ENCODE results near the gene RAD23B.

The RAD23B gene

DNA sequence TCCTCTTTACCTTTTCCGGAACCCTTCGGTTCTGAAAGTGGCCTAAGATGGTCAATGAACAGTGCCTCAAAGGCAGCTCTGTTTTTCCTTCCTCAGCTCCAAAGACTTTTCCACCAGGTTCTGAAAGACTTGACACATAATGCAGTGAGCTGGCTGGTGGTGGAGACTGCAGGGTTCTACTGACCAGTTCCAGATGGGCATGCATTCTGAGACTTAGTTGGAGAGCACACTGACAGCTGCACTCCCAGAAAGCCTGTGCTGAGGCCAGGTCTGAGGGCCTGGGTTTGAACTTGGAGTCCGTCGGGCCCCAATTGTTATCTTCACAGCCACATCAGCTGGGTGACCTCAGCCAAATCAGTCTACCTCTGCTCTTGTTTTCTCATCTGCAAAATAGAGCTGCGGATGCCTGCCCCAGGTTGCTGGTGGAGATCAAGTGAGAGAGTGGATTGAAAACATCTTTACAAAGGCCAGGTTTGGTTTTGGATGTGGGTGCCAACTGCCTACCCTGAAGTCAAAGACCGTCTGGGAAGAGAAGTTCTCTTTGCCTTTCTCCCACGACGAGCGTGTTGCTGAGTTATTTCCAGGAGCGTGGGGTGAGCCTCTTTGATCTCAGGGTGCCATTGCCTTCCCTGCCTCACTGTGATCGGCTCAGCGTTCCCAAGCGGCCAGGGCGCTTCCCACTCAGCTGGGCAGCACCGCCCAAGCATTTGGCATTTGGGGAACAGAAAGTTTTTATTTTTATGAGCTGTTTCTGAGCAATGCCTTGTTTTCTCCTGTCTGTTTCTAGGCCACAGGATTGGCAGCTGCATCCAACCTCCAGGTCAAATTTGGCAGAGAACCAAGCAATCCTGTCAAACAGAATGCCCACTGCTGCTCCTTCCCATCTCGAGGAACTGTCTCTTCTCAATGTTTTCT lies 54.9 kb downstream of the RAD23B start:
- DNase-seq = peak; percentile 8

DNA sequence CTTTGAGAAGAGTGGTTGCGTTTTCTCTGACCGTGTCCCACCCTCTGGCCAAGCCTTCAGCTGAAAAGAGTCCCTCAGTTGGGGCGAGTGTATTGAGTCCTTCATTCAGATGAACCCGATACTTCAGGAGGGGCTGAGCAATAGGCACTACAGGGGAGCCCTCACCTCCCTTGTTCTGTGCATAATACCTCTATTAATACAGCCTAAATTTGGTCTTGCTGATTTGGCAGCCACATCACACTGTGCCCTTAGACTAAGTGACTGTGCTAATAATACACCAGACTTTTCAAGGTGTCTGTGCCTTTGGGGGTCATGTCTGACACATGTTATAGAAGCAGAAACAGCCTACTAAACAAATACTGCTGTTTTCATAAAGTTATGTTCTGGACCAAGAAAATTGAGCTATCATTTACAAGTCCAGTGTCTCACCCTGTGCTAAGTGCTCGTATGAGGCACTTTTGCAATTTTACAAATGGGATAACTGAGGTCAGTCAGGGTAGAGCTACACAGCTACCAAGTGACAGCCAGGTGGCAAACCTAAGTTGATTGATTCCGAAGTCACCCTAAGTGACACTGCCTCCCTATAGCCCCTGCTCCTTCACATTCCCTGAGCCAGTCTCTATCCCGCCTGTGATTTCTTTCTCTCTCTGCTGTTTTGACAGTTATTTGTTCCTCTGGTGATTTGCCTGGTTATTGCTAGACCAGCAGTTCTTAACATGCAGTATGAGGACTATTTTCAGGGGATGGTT lies 56.0 kb downstream of the RAD23B start:
- no peak for DNase-seq

DNA sequence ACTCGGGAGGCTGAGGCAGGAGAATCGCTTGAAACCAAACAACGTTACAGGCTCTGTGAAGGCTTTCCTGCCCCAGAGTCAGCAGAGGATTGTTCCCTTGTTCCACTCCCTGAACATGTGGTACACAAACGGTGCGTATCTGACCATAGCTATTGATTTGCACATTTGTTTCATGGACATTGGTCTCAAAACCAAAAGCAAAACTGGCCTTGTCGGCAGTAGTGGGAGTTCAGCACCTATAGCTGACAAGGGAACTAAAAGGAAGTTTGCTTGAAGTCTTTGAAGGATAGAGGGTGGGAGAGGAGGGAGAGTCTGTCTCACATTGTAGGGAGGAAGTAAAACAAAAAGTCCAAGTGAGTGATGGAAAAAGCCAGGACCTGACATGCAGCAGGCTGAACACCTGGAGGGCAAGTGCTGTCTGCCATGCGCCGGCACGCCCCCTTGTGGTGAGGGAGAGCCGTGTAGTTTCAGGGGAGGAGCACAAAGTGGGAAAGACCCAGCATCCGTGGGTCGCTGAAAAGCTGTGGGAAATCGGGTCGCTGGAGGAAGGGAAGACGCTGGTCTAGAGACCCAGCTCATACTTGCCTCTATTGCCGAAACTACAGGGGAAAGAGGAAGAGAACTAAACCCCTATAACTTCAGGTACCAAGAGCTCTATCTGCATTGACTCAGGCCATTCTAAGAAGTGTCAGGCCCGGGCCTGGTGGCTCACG lies 58.0 kb downstream of the RAD23B start:
- peak; percentile 24 for DNase-seq

DNA sequence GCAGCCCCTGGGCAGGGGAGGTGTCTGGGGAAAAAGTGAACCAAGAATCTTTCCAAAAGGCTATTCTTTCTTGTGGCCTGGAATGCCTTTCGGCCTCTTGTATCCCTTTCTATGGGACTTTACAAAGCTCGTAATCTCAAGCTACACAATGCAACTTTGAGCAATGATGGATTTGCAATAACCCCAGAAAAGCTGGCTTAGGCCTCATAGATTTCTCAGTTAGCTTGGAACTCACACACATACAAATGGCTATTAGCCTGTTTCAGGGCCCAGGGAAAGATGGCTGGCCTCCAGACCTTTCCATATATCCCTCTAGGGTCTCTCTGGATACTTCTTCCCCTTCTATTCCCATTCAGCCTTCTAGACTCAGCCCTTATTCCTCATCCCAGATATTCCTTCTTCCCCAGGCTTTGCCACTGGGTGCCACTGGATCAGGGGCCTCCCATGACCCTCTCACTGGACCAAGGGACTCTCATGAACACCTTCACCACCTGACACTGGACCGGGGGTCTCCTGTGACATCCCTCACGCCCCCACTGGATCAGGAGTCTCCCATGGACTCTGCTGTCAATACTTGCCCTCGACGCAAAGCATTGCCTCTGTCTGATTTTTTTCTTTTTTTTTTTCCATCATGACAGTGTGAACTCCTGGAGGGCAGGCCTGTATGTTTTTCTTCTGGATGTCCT lies 59.5 kb downstream of the RAD23B start:
- no peak for DNase-seq

DNA sequence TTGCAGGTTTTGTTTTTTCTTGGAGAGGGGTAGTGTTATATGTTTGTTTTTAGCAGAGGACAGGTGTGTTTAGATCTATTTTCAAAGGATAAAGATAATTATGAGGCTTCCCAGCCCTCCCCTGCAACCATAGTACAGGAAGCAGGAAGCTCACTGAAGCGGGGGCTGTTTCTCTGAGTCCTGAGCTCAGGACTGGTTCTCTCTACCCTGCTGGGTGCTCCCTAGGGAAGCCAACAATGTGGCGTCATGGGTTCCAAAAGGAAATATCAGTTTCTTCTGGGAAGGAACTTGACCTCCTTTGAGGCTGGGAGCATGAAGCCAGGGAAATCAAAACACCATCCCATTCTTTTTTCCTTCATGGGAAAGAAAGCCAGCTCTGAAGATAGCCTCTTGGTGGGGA lies 62.2 kb downstream of the RAD23B start:
- no peak for DNase-seq

DNA sequence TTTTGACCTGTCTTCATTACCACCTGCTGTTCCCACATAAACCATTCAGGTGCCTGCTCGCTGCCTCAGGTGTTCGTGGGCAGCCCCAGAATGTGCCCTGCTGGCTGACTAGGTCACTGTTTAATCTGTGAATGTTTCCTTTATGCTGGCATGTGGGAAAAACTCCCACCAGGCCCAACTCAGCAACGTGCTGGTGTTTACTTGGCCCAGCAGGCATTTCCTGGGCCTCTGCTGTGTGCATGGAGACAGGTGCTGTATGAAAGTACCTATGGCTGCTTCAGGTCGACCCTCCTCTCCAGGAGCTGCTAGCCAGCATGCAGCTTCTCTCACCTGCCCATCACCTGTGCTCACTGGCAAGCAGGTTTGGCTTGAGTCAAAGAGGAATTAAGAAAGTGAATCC lies 65.8 kb downstream of the RAD23B start:
- DNase-seq = no peak

DNA sequence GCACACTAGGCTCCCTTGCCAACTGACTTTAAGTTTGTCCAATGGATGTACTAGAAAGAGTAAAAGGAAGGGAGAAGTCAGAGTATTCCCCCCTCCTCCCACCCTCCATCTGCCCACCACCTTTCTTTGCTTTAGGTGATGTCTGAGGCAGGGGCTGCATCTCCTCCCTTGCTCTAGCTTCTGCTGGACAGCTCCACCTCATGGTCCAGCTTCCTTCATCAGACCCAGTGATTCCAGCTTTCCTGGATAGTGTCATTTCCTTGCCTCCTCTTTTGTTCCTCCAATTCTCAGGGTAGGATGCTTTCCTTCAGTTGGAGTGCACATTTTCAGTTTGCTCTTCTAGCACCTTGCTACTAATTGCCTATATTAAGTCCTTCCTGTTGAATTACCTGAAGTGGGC lies 67.4 kb downstream of the RAD23B start:
- DNase-seq = no peak

DNA sequence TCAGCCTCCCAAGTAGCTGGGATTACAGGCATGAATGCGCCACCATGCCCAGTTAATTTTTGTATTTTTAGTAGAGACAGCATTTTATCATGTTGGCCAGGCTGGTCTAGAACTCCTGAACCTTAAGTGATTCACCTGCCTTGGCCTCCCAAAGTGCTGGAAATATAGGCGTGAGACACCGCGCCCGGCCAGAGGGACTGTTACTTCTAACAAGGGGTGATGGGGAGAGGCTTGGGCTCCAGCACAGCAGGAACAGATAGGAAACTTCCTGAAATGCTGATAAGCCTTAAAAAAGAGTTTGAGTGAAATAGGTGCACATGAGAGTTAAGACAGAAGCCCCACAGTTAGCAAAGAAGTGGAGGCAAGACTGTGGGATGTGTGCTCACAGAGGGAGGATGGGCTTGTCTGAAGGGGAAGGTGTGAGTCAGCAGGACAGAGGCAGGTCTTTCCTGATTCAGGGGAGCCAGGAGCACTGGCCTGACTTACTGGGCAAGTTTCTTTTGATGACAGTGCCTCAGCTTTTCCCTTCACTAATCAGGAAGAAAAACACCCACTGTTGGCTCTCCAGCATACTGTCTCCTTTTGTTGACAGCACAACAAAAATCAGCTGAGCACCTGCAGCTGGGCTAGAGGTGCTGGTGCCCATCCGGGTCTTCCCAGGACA lies 68.4 kb downstream of the RAD23B start:
- no peak for DNase-seq

DNA sequence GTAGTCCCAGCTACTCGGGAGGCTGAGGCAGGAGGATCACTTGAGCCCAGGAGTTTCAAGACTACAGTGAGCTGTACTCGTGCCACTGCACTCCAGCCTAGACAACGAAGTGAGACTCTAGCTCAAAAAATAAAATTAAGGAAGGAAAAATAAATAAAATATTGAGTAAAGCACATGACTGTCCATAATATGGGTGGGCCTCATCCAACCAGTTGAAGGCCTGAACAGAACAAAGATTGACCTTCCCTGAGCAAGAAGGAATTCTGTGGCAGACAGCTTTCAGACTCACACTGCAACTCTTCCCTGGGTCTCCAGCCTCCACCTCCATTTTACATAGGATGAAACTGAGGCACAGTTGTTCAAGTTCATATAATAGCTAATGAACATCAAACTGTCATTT lies 72.3 kb downstream of the RAD23B start:
- DNase-seq = no peak

DNA sequence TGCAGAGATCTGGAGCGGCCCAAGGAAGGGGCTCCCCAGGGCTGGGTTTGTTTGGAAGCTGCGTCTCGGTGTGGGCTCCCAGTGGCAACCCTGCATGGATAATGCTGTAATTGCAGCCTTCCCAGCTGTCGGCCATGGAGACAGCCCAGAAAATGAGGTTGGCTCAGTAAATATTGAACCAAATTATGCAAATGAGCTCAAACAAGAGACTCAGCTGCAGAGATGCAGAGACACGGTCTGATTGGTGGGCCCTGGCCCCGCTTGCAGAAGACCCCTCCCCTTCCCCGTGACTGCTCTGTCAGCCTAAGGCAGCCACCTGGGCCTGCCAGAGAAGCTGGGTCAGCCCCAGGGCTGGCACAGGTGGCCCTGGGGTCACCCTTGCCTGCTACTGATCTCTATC lies 75.9 kb downstream of the RAD23B start:
- DNase-seq = no peak

DNA sequence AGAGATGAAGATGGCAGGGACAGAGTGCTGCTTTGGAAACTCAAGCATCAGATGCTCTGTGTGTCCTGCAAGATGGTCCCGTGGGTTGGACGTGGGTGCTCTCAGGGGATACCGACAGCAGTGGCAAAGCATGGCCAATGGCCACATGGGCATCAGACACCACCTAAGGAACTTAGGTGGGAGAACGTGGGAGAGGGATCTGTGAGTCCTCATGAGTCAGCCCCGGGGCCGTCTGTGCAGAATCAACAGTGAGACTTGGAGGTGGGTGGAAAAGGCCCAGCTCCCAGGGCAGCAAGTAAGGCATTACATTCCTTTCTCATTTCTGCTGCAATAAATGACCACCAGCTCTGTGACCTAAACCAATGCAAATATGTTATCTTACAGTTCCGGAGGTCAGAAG lies 77.0 kb downstream of the RAD23B start:
- no peak for DNase-seq

DNA sequence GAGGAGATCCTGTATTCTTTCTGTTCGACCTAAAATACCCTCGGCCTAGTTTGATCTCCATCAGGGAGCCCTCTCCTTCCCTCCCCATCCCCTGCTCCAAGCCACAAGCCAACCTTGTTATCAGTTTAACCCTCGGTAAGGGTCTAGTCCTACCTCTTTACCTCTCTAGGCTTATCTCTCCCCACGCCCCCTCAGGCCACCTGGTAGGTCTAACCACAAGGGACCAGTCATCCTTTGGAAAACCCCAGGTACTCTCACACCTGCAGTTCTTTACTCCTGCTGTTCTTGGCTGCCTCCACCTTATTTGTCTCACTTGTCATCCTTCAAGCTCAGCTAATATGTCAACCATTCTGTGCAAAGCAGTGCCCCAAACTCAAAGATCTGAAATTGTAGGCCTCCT lies 78.7 kb downstream of the RAD23B start:
- DNase-seq = no peak

DNA sequence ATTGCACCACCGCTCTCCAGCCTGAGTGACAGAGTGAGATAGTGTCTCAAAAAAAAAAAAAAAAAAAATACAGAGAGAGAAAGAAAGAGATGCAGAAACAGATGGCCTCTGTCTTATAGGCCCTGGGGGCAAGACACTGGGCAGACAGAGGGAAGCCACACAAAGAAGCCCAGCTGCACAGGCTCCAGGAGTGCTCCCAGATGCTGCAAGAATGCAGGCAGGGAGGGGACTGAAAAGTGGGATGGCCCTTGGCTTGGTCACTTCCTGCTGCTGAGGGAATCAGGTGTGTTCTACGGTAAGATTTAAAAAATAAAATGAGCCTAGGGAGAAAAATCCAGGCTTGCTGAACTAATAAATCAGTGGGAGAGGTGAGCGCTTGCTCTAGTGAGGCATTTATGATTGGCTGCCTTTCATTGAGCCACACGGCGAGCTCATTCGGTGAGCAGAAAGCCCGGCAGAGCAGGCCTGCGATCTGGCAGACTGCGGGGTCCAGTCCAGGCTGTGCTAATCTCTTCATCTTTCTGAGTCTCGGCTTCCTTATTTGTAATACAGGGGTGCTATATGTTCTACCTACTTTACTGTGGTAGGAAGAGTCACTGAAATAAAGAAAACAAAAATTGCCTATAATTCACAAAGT lies 80.6 kb downstream of the RAD23B start:
- no peak for DNase-seq

DNA sequence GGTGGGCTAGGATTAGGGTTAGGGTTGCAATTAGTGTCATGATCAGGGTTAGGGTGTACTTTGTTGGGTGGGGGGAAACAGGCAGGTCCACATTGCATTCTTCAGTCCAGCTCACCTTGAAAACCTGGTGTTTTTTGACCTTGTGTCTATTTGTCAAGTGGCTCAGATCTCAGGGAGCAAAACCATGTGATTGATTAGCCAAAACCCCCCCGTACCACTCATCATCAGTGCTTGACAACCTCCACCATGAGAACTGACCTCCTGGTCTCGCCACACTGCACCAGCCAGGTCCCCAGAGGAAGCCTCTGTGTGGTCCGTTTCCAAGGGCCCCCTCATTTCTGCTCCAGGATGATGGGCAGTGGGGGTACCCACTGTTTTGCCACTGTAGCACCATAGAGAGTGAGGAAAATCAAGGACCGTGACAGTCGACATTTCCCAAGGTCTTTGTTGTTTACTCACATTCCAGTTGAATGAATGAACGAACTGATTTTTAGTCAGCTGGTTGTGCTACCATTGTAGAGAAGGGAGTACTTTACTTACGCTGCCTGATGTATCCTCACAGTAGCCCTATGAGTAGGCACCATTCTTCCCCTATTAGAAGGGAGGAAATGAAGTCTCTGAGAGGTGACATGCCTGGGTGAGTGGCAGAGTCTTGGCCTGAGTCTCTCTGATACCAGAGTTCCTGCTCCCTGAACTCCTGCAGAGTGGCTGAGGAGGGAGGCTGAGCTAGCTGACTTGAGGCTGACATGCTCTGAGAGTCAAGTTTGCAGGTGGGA lies 84.8 kb downstream of the RAD23B start:
- DNase-seq = no peak

DNA sequence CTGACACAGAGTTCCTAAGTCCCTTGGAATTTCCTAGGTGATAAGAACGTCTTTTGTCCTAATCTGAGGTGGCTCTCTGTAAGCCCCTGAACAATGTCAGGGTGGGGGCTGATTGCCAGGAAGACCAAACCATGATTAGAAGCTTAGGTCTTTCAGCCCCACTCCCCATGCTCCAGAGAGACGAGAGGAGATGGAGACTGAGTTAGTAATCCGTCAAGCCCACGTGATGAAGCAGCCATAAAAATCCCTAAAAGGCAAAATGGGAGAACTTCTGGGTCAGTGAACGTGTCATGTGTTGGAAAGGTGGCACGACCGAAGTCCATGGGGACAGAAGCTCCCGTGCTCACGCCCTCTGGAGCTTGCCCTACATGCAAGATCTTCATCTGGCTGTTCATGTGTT lies 85.6 kb downstream of the RAD23B start:
- no peak for DNase-seq

DNA sequence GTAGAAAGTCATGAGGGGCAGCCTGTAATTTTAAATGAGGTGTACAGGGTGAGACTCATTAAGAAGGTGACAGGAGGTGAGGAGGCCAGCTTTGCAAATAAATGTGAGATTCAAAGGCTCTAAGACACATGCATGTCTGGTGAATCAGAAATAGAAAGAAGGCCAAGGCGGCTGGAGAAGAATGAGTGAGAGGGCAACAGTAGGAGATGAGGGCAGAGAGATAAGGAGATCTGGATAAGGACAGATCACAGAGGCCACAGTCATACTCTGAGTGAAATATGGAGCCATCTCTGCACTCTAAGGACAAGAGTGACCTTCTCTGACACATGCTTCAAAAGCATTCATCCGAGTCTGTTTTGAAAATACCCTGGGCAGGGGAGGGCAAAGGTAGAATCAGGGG lies 90.7 kb downstream of the RAD23B start:
- no peak for DNase-seq

DNA sequence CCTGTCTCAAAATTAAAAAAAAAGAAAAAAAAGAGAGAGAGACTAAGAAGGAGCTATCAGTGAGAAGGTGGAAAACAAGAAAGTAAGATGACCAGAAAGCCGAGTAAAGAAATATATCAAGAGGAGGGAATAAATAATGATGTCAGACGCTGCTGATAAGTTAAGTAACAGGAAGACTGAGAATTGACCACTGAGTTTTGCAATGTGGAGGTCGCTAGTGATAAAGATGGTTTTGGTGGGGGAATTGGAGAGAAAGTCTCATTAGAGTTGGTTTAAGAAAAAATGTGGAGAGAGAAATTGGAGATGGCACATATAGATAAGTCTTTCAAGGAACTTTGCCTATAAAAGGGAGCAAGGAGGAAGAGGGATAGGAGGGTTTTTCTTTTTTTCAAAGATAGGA lies 91.9 kb downstream of the RAD23B start:
- DNase-seq = peak; percentile 32

DNA sequence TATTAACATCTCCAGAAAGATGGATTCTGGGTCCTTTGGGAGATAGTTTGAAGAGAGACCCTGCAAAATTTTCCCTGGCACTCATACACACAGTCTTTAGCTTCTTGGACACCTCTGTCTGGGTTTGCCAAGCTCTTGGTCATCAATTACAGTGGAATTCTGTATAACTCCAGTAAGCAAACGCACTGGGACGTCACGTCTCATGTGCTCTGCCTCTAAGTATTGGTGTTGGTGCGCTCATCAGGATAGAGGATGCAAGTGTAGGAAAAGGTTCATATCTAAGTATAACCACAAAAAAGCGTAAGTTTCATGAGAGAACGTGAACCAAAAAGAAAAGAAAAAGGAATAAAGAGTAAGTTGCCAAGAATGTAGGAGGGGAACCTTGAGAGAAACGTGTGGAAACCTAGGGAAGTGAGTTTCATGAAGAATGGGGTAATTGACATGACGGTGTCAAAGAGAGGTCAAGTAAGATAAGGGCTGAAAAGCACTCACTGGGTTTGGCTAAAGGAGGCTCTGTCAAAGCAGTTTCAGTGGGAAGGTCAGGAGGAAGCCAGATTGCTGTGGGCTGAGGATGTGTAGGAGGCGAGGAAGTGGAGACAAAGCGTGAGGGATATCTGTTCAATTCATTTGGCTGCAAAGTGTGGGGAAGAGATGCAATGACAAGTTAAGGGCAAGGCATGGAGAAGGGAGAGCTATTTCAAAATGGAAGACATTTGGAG lies 92.7 kb downstream of the RAD23B start:
- peak; percentile 82 for DNase-seq

DNA sequence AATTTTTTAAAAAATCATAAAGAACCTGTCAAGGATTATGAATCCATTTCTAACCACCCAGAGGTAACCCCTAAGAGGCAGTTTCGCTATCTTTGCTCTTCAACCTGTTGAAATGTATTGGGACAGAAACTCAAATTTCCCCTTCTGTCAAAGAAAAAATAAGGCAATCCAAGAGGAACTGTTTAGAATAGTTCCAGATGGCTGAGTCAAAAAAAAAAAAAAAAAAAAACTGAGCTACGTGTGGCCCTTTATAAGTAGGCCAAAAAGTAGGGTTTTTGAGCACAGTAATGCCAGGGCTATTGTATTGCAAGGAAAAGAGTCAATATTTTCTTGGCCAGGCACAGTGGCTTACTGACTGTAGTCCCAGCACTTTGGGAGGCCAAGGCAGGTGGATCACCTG lies 94.9 kb downstream of the RAD23B start:
- no peak for DNase-seq

Measured in MV-4-11 (cell line).